GM12878 (cell line): ENCODE measurements around the gene GPC3. TPM values are rescaled to one million over a fixed set of nuclear protein-coding genes. Genes with fewer than 3 reads are reported as not detected.

Experiments
- ATAC-seq: fragments of 200-7000 bp; cut with Tn5 transposase; 3 replicates; pipeline ENCODE4 v1.9.1; 2020; ENCODE audit warnings: mild to moderate bottlenecking, moderate library complexity
- BruUV-seq: library from RNA; stranded (reverse); fragments of 400-500 nt; replicated peaks from 2 replicates; lab custom pipeline; 2021; lab: Mats Ljungman, UMichigan
- CTCF ChIA-PET: fragments of 300-600 bp; sonication (Branson Sonifier 250); formaldehyde crosslinking; extraction: SDS; loops from one replicate; lab custom pipeline; 2021; ENCODE audit warnings: inconsistent platforms; lab: Yijun Ruan, JAX
- POLR2A ChIA-PET: fragments of 350-600 bp; formaldehyde crosslinking; extraction: SDS; loops from one replicate; lab custom pipeline; 2021; ENCODE audit warnings: inconsistent platforms; lab: Charles Lee
- RAD21 ChIA-PET: fragments of 300-600 bp; sonication (Branson Sonifier 250); formaldehyde crosslinking; loops from one replicate; lab custom pipeline; 2023; ENCODE audit warnings: antibody characterized with exemption; ENCODE audit not compliant: unreplicated experiment; lab: Charles Lee
- SMC1A ChIA-PET: fragments of 300-600 bp; sonication (Branson Sonifier 250); formaldehyde crosslinking; loops from one replicate; lab custom pipeline; 2023; ENCODE audit not compliant: unreplicated experiment, uncharacterized antibody; lab: Charles Lee
- DNase-seq: peaks from one replicate; pipeline ENCODE4 v3.0.0-alpha.2; 2011; ENCODE audit warnings: low read depth, low spot score
- FAIRE-seq: peaks from 3 replicates; lab custom pipeline; 2011; peaks lifted over from hg19 to GRCh38; lab: Jason Lieb, UNC
- H2AFZ ChIP-seq: 2 replicates; pipeline ENCODE4 v1.6.0; 2011; ENCODE audit warnings: low read depth, low read length, control low read depth; ENCODE audit not compliant: control insufficient read depth
- H3K27ac ChIP-seq: 2 replicates; pipeline ENCODE4 v1.5.1; 2011; ENCODE audit warnings: control low read depth; ENCODE audit not compliant: control insufficient read depth, insufficient read depth
- H3K27me3 ChIP-seq, 2 experiments: replicated peaks in 1 of 2; 2 replicates each; pipeline versions ENCODE4 v1.6.0 to v1.6.1; 2011; ENCODE audit warnings: low read length in 1 of 2; ENCODE audit not compliant: control insufficient read depth in 2 of 2, insufficient read depth in 2 of 2
- H3K36me3 ChIP-seq, 2 experiments: 2 replicates each; pipeline ENCODE4 v1.5.1; 2011; ENCODE audit warnings: low read length in 1 of 2; ENCODE audit not compliant: control insufficient read depth in 2 of 2, insufficient read depth in 2 of 2
- H3K4me1 ChIP-seq: 2 replicates; pipeline ENCODE4 v1.6.1; 2011; ENCODE audit warnings: mild to moderate bottlenecking, low read length, moderate library complexity, mixed read lengths; ENCODE audit not compliant: control insufficient read depth, insufficient read depth
- H3K4me2 ChIP-seq: 2 replicates; pipeline ENCODE4 v1.6.0; 2011; ENCODE audit warnings: control low read depth; ENCODE audit not compliant: control insufficient read depth, insufficient read depth
- H3K4me3 ChIP-seq: fragments of 200-600 bp; sonication (generic); 2 replicates; pipeline ENCODE4 v1.5.1; 2016
- H3K79me2 ChIP-seq: 2 replicates; pipeline ENCODE4 v1.6.0; 2011; ENCODE audit warnings: low read length; ENCODE audit not compliant: control insufficient read depth, insufficient read depth
- H3K9ac ChIP-seq: 2 replicates; pipeline ENCODE4 v1.8.0; 2011; ENCODE audit warnings: low read length, control low read depth, mixed read lengths; ENCODE audit not compliant: control insufficient read depth, insufficient read depth
- H3K9me3 ChIP-seq: replicated peaks from 3 replicates; pipeline ENCODE4 v1.5.1; 2011; ENCODE audit warnings: mild to moderate bottlenecking, low read length; ENCODE audit not compliant: control insufficient read depth, insufficient read depth
- H4K20me1 ChIP-seq: 2 replicates; pipeline ENCODE4 v1.6.0; 2011; ENCODE audit not compliant: control insufficient read depth, insufficient read depth
- BHLHE40 ChIP-seq, 2 experiments: fragments of 450-650 bp in 1 of 2; IDR thresholded peaks; 2 replicates each; pipeline ENCODE4 v1.6.1; 2011 to 2017; ENCODE audit warnings: low read depth in 2 of 2, borderline replicate concordance in 1 of 2, improper control_type of control experiment in 1 of 2, low read length in 1 of 2, mild to moderate bottlenecking in 1 of 2
- CTCF ChIP-seq, 3 experiments: IDR thresholded peaks in 2 of 3; conservative IDR thresholded peaks in 1 of 3; 2 replicates each; pipeline ENCODE4 v1.5.1; 2011; ENCODE audit warnings: low read depth in 3 of 3, low read length in 3 of 3, mild to moderate bottlenecking in 3 of 3, control low read depth in 2 of 3, moderate library complexity in 2 of 3, inconsistent platforms in 1 of 3, mixed read lengths in 1 of 3; ENCODE audit not compliant: control insufficient read depth in 2 of 3, insufficient read depth in 1 of 3; ENCODE audit errors: extremely low read depth in 1 of 3
- ESRRA ChIP-seq: IDR thresholded peaks from 2 replicates; pipeline ENCODE4 v1.6.1; 2012; ENCODE audit warnings: mild to moderate bottlenecking, low read length, improper control_type of control experiment
- HDAC6 ChIP-seq: fragments of 200-600 bp; sonication (generic); IDR thresholded peaks from one replicate; pipeline ENCODE4 v1.8.0; 2017; ENCODE audit warnings: antibody characterized with exemption; ENCODE audit not compliant: unreplicated experiment
- LARP7 ChIP-seq: fragments of 450-650 bp; IDR thresholded peaks from 2 replicates; pipeline ENCODE4 v1.6.1; 2017; ENCODE audit warnings: mild to moderate bottlenecking
- MAX ChIP-seq: IDR thresholded peaks from 2 replicates; pipeline ENCODE4 v1.6.1; 2012; ENCODE audit warnings: low read depth, low read length, improper control_type of control experiment
- NFIC ChIP-seq: IDR thresholded peaks from 2 replicates; pipeline ENCODE4 v1.6.1; 2012; ENCODE audit warnings: low read depth, mild to moderate bottlenecking, inconsistent platforms, low read length, moderate library complexity
- PAX8 ChIP-seq: fragments of 450-650 bp; IDR thresholded peaks from 2 replicates; pipeline ENCODE4 v1.6.1; 2017; ENCODE audit warnings: mild to moderate bottlenecking, moderate library complexity
- POLR2A ChIP-seq: IDR thresholded peaks from 2 replicates; pipeline ENCODE4 v1.6.1; 2011; ENCODE audit warnings: low read depth, mild to moderate bottlenecking, low read length
- RAD21 ChIP-seq: IDR thresholded peaks from 2 replicates; pipeline ENCODE4 v1.6.1; 2011; ENCODE audit warnings: mild to moderate bottlenecking, low read depth, low read length, moderate library complexity; ENCODE audit not compliant: insufficient read depth
- RB1 ChIP-seq: fragments of 450-650 bp; formaldehyde crosslinking; IDR thresholded peaks from 2 replicates; pipeline ENCODE4 v1.6.1; 2017; ENCODE audit warnings: mild to moderate bottlenecking, borderline replicate concordance
- SIX5 ChIP-seq: IDR thresholded peaks from 2 replicates; pipeline ENCODE4 v1.6.1; 2011; ENCODE audit warnings: mild to moderate bottlenecking, low read depth, low read length, moderate library complexity; ENCODE audit not compliant: severe bottlenecking
- SPI1 ChIP-seq: IDR thresholded peaks from 2 replicates; pipeline ENCODE4 v1.6.1; 2011; ENCODE audit warnings: low read depth, mild to moderate bottlenecking, low read length, moderate library complexity, borderline replicate concordance; ENCODE audit not compliant: insufficient read depth
- SRF ChIP-seq, 2 experiments: IDR thresholded peaks; 2 replicates each; pipeline ENCODE4 v1.6.1; 2011; ENCODE audit warnings: low read depth in 2 of 2, low read length in 2 of 2, mild to moderate bottlenecking in 1 of 2, moderate library complexity in 1 of 2
- ZBED1 ChIP-seq: IDR thresholded peaks from 2 replicates; pipeline ENCODE4 v1.6.1; 2016; ENCODE audit warnings: borderline replicate concordance
- ZBTB33 ChIP-seq: fragments of 450-650 bp; IDR thresholded peaks from 2 replicates; pipeline ENCODE4 v1.6.1; 2017; ENCODE audit warnings: mild to moderate bottlenecking
- ZSCAN29 ChIP-seq: fragments of 450-650 bp; IDR thresholded peaks from 2 replicates; pipeline ENCODE4 v1.6.1; 2017; ENCODE audit warnings: mild to moderate bottlenecking, moderate library complexity
- WGBS: methylation state at CpG from one replicate; pipeline ENCODE4 v1.1.6; 2016; ENCODE audit warnings: low lambda C conversion rate; ENCODE audit not compliant: insufficient replicate concordance, insufficient coverage; ENCODE audit errors: missing lambda C conversion rate; 5-methylcytosine and 5-hydroxymethylcytosine counted together
- in situ Hi-C: fragments of 300-500 bp; cut with MboI; formaldehyde crosslinking; loops from 9 replicates; pipeline ENCODE4 v1.14.3; 2018; ENCODE audit warnings: mixed read lengths
- intact Hi-C: fragments of 100-400 bp; cut with micrococcal nuclease; formaldehyde crosslinking; loops from one replicate; pipeline ENCODE4 v1.14.2; 2022; ENCODE audit not compliant: unreplicated experiment
- polyA plus RNA-seq, 11 experiments: library from polyadenylated mRNA; depleted of rRNA in 4 of 11; unstranded in 6 of 11; stranded (reverse) in 5 of 11; fragments of >200 nt; fragmentation: Nextera tagmentation in 4 of 11; fragmentation: Illumina TruSeq in 1 of 11; extraction: Ambion mirVana in 4 of 11; extraction: Trizol in 1 of 11; gene quantifications; 1 replicate in 1 of 11; 2 replicates in 10 of 11; pipeline versions ENCODE4 v1.2.1 to v1.2.3, GENCODE V29; 2011 to 2016; ENCODE audit warnings: inconsistent platforms in 2 of 11, missing spikeins in 2 of 11, low read depth in 1 of 11
- total RNA-seq, 4 experiments: library from RNA; depleted of rRNA in 3 of 4; stranded (reverse); fragments of >200 nt in 3 of 4; fragmentation: Illumina TruSeq in 1 of 4; extraction: Trizol in 1 of 4; gene quantifications; 2 replicates each; pipeline versions ENCODE4 v1.2.1 to v1.2.3, GENCODE V29; 2013 to 2021
- TF ChIP-seq, protein P1 (sequence below): fragments of 450-650 bp; IDR thresholded peaks from 2 replicates; pipeline ENCODE4 v1.6.1; 2017; ENCODE audit warnings: mild to moderate bottlenecking, moderate library complexity

Gene GPC3
- total and polyA plus RNA-seq, 10 of the 15 experiments (the other 5 are each of a cell fraction or from before 2014, with no cell fraction given): 0.09 to 0.82 TPM; not detected in 8

DNA sequence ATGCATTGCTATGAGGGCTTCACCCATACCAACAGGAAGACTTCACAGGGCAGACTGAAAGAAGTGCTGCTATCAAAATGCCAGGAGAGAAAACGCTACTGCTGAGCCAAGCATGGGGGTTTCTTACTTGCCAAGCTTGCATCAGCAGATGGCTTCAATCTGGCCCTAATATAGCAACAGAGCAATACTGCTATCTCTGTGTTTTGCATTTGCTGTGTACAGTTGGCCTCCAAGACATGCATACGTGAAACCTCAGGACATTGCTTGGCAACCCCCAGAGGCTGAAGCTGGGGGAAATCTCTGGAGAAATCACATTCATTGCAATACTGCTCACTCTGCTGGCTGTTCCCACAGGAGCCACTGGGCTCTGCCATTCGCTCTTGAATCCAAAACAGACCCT lies 442.9 kb downstream of the GPC3 start:
- intact Hi-C loops: no loop called here
- in situ Hi-C loops: no loop called here
- no peak overlapping the region for H3K9ac ChIP-seq
- TF ChIP-seq MAX (no peak), NFIC (no peak), SRF (IDR thresholded peaks at IDR 0.05; ENCODE audit: low read depth in 2 of 2, low read length in 2 of 2) (no peak), SIX5 (no peak), ZBED1 (no peak), RAD21 (no peak), POLR2A (no peak), ESRRA (no peak), LARP7 (no peak), PAX8 (no peak), ZBTB33 (no peak), BHLHE40 (IDR thresholded peaks at IDR 0.05; ENCODE audit: borderline replicate concordance in 1 of 2, low read depth in 2 of 2, low read length in 1 of 2) (no peak), CTCF (IDR thresholded peaks at IDR 0.05 in 2 of 3, conservative IDR thresholded peaks at IDR 0.05 in 1 of 3; ENCODE audit: control insufficient read depth in 2 of 3, extremely low read depth in 1 of 3, insufficient read depth in 1 of 3, low read depth in 3 of 3, low read length in 3 of 3) (no peak), ZSCAN29 (no peak), RB1 (no peak), SPI1 (no peak), HDAC6 (no peak)
- TF ChIP-seq, protein P1, sequence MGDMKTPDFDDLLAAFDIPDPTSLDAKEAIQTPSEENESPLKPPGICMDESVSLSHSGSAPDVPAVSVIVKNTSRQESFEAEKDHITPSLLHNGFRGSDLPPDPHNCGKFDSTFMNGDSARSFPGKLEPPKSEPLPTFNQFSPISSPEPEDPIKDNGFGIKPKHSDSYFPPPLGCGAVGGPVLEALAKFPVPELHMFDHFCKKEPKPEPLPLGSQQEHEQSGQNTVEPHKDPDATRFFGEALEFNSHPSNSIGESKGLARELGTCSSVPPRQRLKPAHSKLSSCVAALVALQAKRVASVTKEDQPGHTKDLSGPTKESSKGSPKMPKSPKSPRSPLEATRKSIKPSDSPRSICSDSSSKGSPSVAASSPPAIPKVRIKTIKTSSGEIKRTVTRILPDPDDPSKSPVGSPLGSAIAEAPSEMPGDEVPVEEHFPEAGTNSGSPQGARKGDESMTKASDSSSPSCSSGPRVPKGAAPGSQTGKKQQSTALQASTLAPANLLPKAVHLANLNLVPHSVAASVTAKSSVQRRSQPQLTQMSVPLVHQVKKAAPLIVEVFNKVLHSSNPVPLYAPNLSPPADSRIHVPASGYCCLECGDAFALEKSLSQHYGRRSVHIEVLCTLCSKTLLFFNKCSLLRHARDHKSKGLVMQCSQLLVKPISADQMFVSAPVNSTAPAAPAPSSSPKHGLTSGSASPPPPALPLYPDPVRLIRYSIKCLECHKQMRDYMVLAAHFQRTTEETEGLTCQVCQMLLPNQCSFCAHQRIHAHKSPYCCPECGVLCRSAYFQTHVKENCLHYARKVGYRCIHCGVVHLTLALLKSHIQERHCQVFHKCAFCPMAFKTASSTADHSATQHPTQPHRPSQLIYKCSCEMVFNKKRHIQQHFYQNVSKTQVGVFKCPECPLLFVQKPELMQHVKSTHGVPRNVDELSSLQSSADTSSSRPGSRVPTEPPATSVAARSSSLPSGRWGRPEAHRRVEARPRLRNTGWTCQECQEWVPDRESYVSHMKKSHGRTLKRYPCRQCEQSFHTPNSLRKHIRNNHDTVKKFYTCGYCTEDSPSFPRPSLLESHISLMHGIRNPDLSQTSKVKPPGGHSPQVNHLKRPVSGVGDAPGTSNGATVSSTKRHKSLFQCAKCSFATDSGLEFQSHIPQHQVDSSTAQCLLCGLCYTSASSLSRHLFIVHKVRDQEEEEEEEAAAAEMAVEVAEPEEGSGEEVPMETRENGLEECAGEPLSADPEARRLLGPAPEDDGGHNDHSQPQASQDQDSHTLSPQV: no peak
- TF ChIP-seq, all 136 proteins: peak for 0
- H2AFZ ChIP-seq: no peak overlapping the region
- H3K27me3 ChIP-seq: no peaks in the 10 kb centered on the region
- 4% methylated on average over 3 of the region's 3 CpGs for WGBS
- no peaks in the 10 kb centered on the region for H3K9me3 ChIP-seq
- H3K4me2 ChIP-seq: no peak overlapping the region
- ChIA-PET POLR2A (no interaction called here), SMC1A (no interaction called here), CTCF (no interaction called here), RAD21 (no interaction called here)
- no peaks in the 10 kb centered on the region for H3K4me1 ChIP-seq
- no peaks in the 10 kb centered on the region for H3K36me3 ChIP-seq
- DNase-seq (no peak), FAIRE-seq (no peak), ATAC-seq (no peak)
- H3K27ac ChIP-seq: no peak overlapping the region
- H3K79me2 ChIP-seq: no peaks in the 10 kb centered on the region
- H3K4me3 ChIP-seq: no peak overlapping the region
- no peaks in the 10 kb centered on the region for H4K20me1 ChIP-seq
- BruUV-seq: no TSS peak
